Thymus (tissue), 11 donors: ENCODE data around the gene TNFAIP2. TPM values are rescaled to one million over a fixed set of nuclear protein-coding genes. Genes with fewer than 3 reads are reported as not detected.

Experiments used
- DNase-seq, 9 donors: peaks; one replicate each; pipeline ENCODE4 v3.0.0-alpha.2; 2013; ENCODE audit warnings: low spot score in 9 of 9, low read depth in 6 of 9, missing footprints in 1 of 9
- H3K27ac ChIP-seq, 2 donors: one replicate each; pipeline ENCODE4 v1.5.1; 2013; ENCODE audit warnings: control low read depth in 1 of 2, low read depth in 1 of 2, low read length in 1 of 2, mild to moderate bottlenecking in 1 of 2, moderate library complexity in 1 of 2
- H3K27me3 ChIP-seq, 2 donors: one replicate each; pipeline ENCODE4 v1.5.1; 2013; ENCODE audit warnings: low read length in 1 of 2; ENCODE audit not compliant: control insufficient read depth in 2 of 2, insufficient read depth in 1 of 2
- H3K36me3 ChIP-seq, 2 donors: one replicate each; pipeline ENCODE4 v1.5.1; 2013; ENCODE audit warnings: low read length in 1 of 2, mild to moderate bottlenecking in 1 of 2, moderate library complexity in 1 of 2; ENCODE audit not compliant: control insufficient read depth in 2 of 2, insufficient read depth in 2 of 2
- H3K4me1 ChIP-seq, 2 donors: one replicate each; pipeline ENCODE4 v1.5.1; 2013; ENCODE audit warnings: low read length in 2 of 2; ENCODE audit not compliant: control insufficient read depth in 2 of 2, insufficient read depth in 2 of 2
- H3K4me3 ChIP-seq, 2 donors: one replicate each; pipeline ENCODE4 v1.5.1; 2013; ENCODE audit warnings: low read length in 2 of 2, control low read depth in 1 of 2, mild to moderate bottlenecking in 1 of 2
- H3K9me3 ChIP-seq, 2 donors: one replicate each; pipeline ENCODE4 v1.5.1; 2013; ENCODE audit warnings: low read length in 1 of 2, mild to moderate bottlenecking in 1 of 2; ENCODE audit not compliant: control insufficient read depth in 2 of 2, insufficient read depth in 1 of 2
- WGBS: extraction: QIAGEN DNeasy Blood & Tissue Kit; methylation state at CpG from one replicate; pipeline ENCODE4 v1.1.7; 2013; 5-methylcytosine and 5-hydroxymethylcytosine counted together
- polyA plus RNA-seq: library from polyadenylated mRNA; stranded (reverse); fragments of 200-250 nt; gene quantifications from one replicate; pipeline ENCODE4 v1.2.3, GENCODE V29; 2013
- total RNA-seq: library from RNA; stranded (reverse); fragments of 120-200 nt; gene quantifications from one replicate; pipeline ENCODE4 v1.2.4, GENCODE V29; 2013
- donor health status: healthy.

Gene TNFAIP2
- total and polyA plus RNA-seq, 2 donors: 66.2 to 193 TPM

DNA sequence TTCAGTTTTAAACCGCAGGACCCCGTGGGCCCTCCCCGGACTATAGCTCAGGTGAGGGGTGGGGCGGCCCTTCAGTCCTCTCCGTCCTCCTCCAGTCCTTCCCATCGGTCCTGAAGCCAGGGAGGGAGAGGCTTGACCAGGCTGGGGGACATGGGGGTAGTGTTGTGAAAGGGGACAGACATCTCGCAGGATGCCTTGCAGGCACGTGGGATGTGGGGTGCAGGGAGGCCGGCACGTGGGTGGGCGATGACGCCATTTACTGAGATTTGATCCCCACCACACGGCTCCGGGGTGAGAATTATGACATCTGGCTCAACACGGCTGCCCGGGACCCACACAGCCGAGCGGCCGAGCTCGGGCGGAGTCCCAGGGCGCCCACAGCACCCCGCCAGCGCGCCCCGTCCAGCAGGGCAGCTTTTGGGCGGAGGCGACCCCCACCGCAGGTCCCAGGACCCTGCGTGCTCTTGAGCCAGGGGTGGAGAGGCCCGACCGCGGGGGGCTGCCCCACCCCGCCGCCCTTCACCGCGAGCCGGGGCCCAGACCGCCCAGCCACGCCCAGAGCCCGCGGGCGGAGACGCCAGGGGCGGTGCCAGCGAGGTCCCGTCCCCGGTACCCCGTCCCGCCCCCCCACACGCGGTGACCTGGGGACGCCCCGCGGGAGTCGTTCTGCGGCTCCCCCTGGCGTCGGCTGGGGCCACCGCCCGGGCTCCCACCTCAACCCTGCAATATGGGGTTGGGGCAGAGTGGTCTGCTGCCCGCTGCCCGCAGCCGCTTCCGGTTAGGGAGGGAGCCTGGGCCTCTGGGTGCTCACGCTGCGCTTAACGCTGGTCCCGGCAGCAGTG is 32.0 kb upstream of the TNFAIP2 start:
- peak in 5 of 9 donors; percentile 36 to 65 (median 50) for DNase-seq
- peaks cover 5 to 53% of the 10 kb centered on the region in 2 donors for H3K27me3 ChIP-seq
- no peaks in the 10 kb centered on the region for H3K36me3 ChIP-seq
- H3K4me3 ChIP-seq: peak overlapping the region in 1 of 2 donors; percentile 41
- H3K27ac ChIP-seq: peak overlapping the region in 1 of 2 donors; percentile 43
- 7% methylated on average over 69 of the region's 69 CpGs for WGBS
- H3K9me3 ChIP-seq: no peaks in the 10 kb centered on the region
- peaks cover 5 to 21% of the 10 kb centered on the region in 2 donors for H3K4me1 ChIP-seq

- H3K27me3 ChIP-seq: peaks cover 5 to 55% of the 10 kb centered on the region in 2 donors
- H3K4me3 ChIP-seq: no peak overlapping the region
- no peak overlapping the region for H3K27ac ChIP-seq
- no peaks in the 10 kb centered on the region for H3K9me3 ChIP-seq
- DNase-seq: no peak
- no peaks in the 10 kb centered on the region for H3K36me3 ChIP-seq
- WGBS: 60% methylated on average over 9 of the region's 9 CpGs
- peaks cover 5 to 21% of the 10 kb centered on the region in 2 donors for H3K4me1 ChIP-seq
These were observed 31.4 kb upstream of the TNFAIP2 start for GRCh38 chr14:103091883-103092222.

GRCh38 chr14:103093856-103094405 is 29.3 kb upstream of the TNFAIP2 start:
- WGBS: 94% methylated on average over 13 of the region's 13 CpGs
- Histone ChIP-seq H3K36me3 (no peaks in the 10 kb centered on the region), H3K4me3 (no peak overlapping the region), H3K27me3 (peaks cover 5 to 50% of the 10 kb centered on the region in 2 donors), H3K4me1 (peaks cover 5 to 21% of the 10 kb centered on the region in 2 donors), H3K9me3 (no peaks in the 10 kb centered on the region), H3K27ac (peak overlapping the region; percentile 78 to 88)
- no peak for DNase-seq

- 78% methylated on average over 23 of the region's 23 CpGs for WGBS
- DNase-seq: no peak
- Histone ChIP-seq H3K4me1 (peaks cover 5 to 21% of the 10 kb centered on the region in 2 donors), H3K4me3 (peak within 1 kb of the TSS in 1 of 2 donors; percentile 22), H3K36me3 (no peaks in the 10 kb centered on the region), H3K27ac (peak within 1 kb of the TSS; percentile 78 to 88), H3K27me3 (peaks cover 5 to 47% of the 10 kb centered on the region in 2 donors), H3K9me3 (no peaks in the 10 kb centered on the region)
These were observed 28.7 kb upstream of the TNFAIP2 start, which contains the start of gene EXOC3L4 for GRCh38 chr14:103094406-103095209. TSS of gene EXOC3L4 (plus strand) at chr14:103094725. CDS start at chr14:103100220, 5,495 bp downstream.

DNA sequence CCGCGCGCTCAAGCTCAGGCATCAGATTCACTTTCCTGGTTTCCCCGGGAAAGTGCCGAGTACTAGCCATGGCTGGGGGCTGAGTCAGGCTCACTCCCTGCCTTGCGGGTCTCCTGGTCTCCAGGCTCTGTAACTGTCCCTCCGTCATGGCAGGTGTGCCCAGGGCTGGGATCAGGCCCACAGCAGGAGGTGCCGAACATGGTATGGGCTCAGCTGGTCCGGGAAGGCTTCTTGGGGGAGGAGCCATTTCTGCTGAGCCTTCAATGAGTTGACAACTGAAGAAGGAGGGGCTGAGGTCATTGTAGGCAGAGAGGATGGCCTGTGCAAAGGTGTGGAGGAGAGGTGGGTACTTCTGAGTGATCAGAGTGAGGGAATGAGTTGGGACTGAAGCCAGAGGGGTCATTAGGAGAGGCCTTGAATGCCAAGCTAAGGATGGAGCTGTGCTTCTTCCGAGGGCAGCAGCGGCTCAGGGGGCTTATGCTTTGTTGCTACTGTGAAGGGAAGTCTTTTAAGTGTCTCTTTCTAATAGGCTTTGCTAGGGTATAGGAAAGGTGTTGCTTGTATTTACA is 28.0 kb upstream of the TNFAIP2 start:
- DNase-seq: no peak
- Histone ChIP-seq H3K27me3 (peaks cover 5 to 46% of the 10 kb centered on the region in 2 donors), H3K36me3 (no peaks in the 10 kb centered on the region), H3K4me1 (peaks cover 5 to 21% of the 10 kb centered on the region in 2 donors), H3K4me3 (peak overlapping the region in 1 of 2 donors; percentile 18), H3K27ac (peak overlapping the region; percentile 61 to 82), H3K9me3 (no peaks in the 10 kb centered on the region)
- 85% methylated on average over 11 of the region's 11 CpGs for WGBS

DNA sequence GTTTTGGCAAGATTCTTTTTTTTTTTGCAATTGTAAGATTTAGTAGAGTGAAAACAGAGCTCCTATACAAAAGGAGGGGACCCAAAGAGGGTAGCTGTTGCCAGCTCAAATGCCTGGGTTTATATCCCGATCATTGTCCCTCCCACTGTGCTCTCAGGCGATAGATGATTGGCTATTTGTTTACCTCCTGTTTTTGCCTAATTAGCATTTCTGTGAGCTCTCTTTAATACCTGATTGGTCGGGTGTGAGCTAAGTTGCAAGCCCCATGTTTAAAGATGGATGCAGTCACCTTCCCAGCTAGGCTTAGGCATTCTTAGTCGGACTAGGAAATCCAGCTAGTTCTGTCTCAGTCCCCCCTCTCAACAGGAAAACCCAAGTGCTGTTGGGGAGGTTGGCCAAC is 26.9 kb upstream of the TNFAIP2 start:
- H3K4me3 ChIP-seq: no peak overlapping the region
- H3K27ac ChIP-seq: peak overlapping the region in 1 of 2 donors; percentile 33
- no peaks in the 10 kb centered on the region for H3K36me3 ChIP-seq
- H3K4me1 ChIP-seq: peaks cover 3 to 16% of the 10 kb centered on the region in 2 donors
- H3K27me3 ChIP-seq: peaks cover 7 to 45% of the 10 kb centered on the region in 2 donors
- no peaks in the 10 kb centered on the region for H3K9me3 ChIP-seq
- no peak for DNase-seq
- WGBS: 92% methylated on average over 4 of the region's 4 CpGs

DNA sequence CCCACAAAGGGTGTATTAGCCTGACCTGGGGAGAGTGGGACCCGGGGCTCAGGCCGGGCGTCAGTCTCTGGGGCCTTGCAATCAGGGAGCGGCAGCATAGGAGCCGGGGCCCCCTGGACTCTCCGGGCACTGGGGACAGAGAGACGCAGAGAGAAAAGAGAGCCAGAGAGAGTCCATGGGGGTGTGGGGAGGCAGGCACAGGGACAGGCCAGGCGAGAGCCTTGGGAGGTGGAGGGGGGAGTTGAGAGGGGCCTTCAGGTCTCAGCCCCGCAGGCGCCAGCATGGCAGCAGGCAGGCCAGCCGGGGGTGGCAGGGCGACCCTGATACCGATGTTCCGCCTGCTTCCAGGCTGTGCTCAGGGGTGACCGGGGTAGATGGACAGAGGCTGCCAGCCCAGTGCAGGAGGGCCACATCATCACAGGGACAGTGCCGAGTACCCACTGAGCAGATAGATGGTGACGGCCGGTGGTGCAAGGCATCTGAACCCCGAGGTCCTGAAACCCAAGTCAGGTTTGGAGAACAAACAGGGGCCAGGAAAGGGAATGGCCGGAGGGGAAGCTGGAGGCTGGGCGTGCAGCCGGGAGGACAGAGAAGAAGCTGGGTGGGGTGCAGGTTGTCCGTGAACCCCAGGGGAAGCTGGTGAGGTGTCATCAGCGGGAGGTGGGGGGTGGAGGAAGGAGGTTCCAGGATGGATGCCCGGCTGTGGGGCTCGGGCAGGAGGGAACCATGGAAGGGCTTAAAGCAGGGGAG is 25.8 kb upstream of the TNFAIP2 start:
- H3K27ac ChIP-seq: peak overlapping the region in 1 of 2 donors; percentile 31
- no peak overlapping the region for H3K4me3 ChIP-seq
- peaks cover 18 to 46% of the 10 kb centered on the region in 2 donors for H3K27me3 ChIP-seq
- H3K36me3 ChIP-seq: no peaks in the 10 kb centered on the region
- peaks cover 0 to 9% of the 10 kb centered on the region in 2 donors for H3K4me1 ChIP-seq
- WGBS: 90% methylated on average over 26 of the region's 26 CpGs
- no peak for DNase-seq
- H3K9me3 ChIP-seq: no peaks in the 10 kb centered on the region
